HG03066 (cell line): ENCODE data around the gene REEP2.
"Not testable (repeated sequence)": the region's sequence is repeated elsewhere in the genome, so short reads cannot be mapped to it uniquely, and the experiment has no call there.

Experiments
- ATAC-seq: cut with Tn5 transposase; IDR thresholded peaks from one replicate; pipeline ENCODE4 v1.9.1; 2021; ENCODE audit warnings: low read depth; ENCODE audit not compliant: unreplicated experiment

Gene REEP2

DNA sequence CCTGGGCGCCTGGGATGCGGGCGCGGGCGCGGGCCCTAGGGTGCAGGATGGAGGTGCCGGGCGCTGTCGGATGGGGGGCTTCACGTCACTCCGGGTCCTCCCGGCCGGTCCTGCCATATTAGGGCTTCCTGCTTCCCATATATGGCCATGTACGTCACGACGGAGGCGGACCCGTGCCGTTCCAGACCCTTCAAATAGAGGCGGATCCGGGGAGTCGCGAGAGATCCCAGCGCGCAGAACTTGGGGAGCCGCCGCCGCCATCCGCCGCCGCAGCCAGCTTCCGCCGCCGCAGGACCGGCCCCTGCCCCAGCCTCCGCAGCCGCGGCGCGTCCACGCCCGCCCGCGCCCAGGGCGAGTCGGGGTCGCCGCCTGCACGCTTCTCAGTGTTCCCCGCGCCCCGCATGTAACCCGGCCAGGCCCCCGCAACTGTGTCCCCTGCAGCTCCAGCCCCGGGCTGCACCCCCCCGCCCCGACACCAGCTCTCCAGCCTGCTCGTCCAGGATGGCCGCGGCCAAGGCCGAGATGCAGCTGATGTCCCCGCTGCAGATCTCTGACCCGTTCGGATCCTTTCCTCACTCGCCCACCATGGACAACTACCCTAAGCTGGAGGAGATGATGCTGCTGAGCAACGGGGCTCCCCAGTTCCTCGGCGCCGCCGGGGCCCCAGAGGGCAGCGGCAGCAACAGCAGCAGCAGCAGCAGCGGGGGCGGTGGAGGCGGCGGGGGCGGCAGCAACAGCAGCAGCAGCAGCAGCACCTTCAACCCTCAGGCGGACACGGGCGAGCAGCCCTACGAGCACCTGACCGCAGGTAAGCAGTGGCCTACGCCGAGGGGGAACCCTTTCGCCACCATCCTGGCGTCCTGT, 26.6 kb downstream of the REEP2 start, which contains the start of gene EGR1:
EGR1 (plus strand) TSS at position 219 of the 864 bp plus-strand sequence; CDS start at position 502, 283 bp downstream.
- peak; percentile 62 for ATAC-seq

DNA sequence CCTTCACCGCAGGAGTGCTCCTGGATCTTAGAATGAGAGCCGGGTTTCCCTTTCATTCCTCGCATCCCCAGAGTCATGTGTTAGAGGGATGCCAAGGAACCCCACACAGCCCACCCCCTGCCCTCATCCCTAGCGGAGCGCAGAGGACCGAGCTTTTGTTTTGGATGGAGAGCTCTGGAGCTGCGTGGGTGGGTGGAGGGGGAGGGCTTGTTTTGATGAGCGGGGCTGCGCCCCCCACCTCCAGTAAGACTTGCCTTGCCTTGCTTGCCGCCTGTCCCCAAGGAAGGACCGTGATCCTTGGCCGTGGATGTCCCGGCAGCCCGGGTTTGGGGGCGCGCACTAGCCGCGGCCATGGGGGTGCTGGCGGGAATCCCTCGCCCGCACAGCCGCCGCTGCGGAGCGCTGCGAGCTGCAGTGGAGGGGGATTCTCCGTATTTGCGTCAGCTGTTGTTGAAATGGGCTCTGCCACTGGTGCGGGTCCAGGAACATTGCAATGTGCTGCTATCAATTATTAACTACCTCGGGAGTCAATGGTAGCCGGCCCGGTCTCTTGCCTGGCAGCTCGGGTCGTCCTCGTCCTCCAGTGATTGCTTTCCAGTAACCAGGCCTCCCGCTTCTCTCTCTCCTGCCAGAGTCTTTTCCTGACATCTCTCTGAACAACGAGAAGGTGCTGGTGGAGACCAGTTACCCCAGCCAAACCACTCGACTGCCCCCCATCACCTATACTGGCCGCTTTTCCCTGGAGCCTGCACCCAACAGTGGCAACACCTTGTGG, 27.5 kb downstream of the REEP2 start:
- ATAC-seq: no peak

DNA sequence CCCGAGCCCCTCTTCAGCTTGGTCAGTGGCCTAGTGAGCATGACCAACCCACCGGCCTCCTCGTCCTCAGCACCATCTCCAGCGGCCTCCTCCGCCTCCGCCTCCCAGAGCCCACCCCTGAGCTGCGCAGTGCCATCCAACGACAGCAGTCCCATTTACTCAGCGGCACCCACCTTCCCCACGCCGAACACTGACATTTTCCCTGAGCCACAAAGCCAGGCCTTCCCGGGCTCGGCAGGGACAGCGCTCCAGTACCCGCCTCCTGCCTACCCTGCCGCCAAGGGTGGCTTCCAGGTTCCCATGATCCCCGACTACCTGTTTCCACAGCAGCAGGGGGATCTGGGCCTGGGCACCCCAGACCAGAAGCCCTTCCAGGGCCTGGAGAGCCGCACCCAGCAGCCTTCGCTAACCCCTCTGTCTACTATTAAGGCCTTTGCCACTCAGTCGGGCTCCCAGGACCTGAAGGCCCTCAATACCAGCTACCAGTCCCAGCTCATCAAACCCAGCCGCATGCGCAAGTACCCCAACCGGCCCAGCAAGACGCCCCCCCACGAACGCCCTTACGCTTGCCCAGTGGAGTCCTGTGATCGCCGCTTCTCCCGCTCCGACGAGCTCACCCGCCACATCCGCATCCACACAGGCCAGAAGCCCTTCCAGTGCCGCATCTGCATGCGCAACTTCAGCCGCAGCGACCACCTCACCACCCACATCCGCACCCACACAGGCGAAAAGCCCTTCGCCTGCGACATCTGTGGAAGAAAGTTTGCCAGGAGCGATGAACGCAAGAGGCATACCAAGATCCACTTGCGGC, 28.2 kb downstream of the REEP2 start:
- ATAC-seq: no peak

DNA sequence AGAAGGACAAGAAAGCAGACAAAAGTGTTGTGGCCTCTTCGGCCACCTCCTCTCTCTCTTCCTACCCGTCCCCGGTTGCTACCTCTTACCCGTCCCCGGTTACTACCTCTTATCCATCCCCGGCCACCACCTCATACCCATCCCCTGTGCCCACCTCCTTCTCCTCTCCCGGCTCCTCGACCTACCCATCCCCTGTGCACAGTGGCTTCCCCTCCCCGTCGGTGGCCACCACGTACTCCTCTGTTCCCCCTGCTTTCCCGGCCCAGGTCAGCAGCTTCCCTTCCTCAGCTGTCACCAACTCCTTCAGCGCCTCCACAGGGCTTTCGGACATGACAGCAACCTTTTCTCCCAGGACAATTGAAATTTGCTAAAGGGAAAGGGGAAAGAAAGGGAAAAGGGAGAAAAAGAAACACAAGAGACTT, 28.9 kb downstream of the REEP2 start:
- ATAC-seq: no peak

DNA sequence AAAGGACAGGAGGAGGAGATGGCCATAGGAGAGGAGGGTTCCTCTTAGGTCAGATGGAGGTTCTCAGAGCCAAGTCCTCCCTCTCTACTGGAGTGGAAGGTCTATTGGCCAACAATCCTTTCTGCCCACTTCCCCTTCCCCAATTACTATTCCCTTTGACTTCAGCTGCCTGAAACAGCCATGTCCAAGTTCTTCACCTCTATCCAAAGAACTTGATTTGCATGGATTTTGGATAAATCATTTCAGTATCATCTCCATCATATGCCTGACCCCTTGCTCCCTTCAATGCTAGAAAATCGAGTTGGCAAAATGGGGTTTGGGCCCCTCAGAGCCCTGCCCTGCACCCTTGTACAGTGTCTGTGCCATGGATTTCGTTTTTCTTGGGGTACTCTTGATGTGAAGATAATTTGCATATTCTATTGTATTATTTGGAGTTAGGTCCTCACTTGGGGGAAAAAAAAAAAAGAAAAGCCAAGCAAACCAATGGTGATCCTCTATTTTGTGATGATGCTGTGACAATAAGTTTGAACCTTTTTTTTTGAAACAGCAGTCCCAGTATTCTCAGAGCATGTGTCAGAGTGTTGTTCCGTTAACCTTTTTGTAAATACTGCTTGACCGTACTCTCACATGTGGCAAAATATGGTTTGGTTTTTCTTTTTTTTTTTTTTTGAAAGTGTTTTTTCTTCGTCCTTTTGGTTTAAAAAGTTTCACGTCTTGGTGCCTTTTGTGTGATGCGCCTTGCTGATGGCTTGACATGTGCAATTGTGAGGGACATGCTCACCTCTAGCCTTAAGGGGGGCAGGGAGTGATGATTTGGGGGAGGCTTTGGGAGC, 29.5 kb downstream of the REEP2 start:
- no peak for ATAC-seq

DNA sequence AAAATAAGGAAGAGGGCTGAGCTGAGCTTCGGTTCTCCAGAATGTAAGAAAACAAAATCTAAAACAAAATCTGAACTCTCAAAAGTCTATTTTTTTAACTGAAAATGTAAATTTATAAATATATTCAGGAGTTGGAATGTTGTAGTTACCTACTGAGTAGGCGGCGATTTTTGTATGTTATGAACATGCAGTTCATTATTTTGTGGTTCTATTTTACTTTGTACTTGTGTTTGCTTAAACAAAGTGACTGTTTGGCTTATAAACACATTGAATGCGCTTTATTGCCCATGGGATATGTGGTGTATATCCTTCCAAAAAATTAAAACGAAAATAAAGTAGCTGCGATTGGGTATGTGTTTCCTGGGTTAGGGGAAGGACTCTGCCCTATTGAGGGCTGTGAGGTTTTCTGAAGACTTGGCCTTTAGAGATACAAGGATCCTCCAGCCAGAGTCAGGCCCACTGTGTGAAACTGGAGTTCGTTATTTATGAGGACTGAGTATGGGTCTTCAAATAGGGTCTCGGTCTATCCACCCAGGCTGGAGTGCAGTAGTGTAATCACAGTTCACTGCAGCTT, 30.2 kb downstream of the REEP2 start:
- ATAC-seq: no peak

DNA sequence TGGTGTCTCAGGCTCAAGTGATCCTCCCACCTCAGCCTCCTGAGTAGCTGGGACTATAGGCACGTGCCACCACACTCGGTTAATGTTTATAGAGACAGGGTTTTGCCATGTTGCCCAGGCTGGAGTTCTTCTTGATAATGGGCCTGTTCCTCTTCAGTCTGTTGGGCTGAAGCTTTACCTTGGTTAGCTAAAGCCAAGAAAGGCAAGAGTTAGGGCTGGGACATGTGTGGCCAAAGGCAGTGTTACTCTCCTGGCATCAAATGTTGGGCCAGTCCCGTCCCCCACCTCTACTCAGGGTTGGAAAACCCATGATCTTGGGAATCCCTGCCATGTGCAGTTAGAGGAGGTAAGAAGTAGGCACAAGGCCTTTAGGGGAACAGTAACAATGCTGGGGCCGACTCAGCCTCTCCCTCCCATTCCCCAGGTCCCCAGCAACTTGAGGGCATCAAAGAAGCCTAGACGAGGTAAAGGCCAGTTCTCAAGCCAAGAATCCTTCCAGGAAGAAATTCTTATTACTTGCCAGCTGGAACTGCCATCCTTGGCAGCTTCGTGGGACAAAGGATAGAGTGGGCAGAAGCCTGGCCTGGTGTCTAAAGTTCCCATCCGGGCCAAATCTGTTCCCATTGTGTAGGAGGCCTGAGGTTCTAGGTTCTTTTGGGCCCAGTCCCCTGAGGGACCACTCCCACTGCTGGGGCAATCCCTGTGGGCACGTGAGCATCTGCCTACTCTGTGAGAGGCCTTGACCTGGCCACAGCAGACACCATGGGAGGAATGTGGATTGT, 30.9 kb downstream of the REEP2 start:
- no peak for ATAC-seq

DNA sequence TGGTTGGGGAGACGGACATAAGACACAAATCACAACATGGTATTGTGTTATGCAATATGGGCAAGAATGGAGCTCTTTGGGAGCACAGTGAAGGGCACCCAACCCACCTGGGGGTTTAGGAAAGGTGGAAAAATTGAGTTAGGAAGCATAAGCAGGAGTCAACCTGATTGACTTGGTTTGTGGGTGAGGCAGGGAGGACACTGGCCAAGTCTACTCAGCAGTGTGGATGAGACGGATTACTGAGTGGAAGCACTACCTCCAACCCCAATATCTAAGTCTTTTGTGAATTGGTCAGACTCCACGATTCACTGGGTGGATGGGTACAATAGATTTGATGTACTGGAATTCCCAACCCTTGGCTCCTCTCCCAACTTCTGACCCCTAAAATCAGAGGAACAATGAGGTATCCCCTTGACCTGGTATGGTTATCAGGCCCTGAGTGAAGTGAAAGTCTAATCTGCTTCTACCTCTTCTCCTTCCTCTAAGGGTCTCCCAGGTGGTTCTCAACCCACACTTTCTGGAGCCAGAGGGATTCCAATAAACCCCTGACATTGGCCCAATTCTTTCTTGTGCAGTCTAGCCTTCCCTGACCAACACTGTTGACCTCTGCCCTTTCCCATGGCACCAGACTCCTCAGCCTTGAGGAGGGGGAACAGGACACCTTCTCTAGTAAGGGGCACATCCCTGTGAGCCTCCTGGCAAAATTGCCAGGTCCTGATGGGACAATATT, 31.6 kb downstream of the REEP2 start:
- no peak for ATAC-seq

DNA sequence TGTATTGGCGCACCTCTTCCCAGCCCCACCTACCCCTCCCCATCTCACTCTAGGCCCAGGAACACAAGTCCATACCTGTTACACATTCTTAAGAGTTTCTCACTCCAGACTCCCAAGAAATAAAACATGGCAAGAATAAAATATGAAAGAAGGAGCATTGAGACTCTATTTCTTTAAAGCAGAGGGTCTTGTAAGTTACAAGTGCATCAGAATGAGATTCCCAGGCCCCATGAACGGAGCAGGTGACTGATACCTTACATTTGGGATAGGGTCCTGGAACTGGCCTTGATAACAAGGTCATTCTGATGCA, 32.1 kb downstream of the REEP2 start:
- no peak for ATAC-seq

DNA sequence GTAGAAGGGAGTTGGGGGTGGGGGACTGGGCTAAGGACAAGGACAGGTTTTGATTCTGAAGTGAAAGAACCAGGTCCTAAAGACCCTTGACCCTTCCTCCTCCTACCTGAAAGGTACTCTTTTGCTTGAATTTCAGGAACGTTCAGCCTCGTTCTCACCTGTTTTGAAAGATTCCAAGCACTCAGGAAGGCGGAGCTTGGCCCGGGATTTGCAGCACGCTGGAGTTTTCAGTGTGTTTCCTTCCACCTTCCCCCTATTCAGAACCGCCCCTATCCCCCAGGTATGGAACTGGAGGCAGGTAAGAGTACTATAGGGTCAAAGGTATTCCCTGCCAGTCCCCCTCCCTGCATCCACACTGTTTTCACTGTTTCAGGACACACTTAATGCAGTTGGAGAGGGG, 33.5 kb downstream of the REEP2 start:
- no peak for ATAC-seq

DNA sequence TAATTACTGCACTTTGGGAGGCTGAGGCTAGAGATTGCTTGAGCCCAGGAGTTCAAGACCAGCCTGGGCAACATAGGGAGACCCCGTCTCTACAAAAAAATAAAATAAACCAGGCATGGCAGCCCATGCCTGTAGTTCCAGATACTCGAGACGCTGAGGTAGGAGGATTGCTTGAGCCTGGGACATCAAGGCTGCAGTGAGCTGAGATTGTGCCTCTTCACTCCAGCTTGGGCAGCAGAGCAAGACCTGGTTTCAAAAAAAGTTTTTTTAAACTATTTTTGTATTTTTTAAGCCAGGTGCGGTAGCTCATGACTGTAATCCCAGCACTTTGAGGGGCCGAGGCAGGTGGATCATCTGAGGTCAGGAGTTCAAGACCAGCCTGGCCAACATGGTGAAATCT, 34.3 kb downstream of the REEP2 start:
- not testable (repeated sequence) for ATAC-seq

DNA sequence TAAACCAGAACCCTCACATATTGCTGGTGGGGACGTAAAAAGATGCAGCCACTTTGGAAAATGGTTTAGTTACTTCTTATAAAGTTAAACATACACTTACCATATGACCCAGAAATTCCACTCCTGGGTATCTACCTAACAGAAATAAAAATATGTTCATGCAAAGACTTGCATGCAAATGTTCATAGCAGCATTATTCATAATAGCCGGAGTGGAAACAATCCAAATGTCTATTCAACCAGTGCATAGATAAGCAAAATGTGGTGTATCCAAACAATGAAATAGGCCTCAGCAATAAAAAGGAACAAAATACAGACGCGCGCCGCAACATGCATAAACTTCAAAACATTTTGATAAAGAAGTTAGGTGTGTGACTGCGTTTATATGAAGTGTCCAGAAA, 38.1 kb downstream of the REEP2 start:
- ATAC-seq: no peak

DNA sequence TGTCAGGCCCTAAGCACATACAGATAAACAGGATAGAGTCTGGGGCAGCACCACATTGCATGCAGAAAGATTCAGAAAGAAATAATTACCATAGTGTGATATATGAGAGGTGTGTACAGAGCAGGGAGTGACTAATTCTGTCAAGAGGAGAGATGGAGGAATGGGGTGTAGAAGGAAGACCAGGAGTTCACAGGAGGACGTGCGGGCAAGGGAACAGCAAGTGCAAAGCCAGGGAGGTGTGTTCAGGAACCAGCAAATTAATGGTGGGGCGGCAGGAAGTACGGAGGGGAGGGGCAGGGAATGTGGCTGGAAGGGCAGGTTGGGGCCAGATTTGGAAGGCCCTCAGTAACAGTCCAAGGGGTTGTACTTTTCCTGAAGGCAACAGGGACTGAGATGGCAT, 43.8 kb downstream of the REEP2 start:
- ATAC-seq: no peak

DNA sequence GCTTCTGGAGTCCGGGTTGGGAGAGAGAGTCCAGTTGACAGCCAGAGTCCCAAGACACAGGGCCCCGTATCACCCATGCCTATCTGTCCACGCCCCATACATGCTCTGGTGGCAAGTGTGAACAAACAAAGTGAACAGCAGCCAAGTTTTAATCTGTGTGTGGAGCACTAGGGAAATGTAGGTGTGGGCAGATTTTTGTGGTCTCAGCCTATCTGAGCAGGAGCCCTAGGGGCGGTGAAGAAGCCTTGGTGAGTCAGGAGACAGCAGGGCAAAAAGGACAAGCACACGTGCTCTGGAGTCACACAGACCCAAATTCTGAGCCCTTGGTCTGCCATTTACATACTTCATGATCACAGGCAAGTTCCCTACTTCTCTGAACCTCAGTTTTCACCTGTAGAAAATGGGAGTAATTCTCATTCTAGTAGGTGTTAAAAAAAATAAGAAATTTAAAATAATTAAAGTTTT, 49.7 kb downstream of the REEP2 start:
- ATAC-seq: no peak

DNA sequence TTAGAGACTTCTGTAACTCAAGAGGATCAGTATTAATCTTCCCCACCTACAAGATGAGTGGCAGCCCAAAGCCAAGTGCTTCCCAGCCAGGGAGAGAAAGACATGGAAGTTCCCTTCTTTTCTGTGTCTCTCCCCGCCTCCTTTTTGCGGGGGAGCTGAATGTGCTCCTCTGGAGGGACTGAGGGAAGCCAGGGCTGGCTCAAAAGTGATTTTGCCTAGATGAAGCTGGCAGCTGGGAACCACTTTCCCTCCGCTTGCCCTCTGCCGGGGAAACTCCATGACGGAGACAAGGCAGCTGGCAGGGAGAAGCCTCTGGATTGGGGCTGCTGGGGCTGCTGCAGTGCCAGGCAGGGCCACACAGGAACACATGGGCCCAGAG, 50.8 kb downstream of the REEP2 start:
- no peak for ATAC-seq

DNA sequence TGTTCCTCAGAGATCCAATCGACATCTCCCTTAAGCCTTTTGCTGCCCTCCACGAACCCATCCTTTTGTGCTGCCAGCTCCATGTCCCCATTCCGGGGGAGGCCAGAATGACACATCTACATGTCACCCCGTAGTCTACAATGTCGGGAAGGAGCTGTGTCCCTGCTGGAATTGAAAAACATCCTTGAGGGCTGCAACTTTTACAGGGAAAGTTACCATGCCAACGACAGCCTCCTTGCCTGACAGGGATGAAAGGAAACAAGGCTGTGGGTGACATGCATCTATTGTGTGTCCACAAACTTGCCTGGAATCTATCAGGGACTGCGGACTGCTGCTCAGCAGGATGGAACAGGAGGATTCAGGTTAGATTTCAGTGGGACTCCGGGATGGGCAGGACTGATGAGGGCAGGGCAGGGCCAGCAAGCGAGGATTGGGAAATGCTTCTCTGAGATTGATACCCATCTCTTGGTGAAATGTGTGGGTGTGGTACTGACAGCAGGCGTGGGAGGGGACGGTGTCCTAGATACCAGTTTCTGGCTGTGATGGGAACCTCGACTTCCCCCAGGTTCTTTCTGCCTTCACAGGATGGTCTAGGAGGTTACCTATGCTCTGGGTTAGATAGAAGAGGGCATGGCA, 51.9 kb downstream of the REEP2 start:
- ATAC-seq: no peak

DNA sequence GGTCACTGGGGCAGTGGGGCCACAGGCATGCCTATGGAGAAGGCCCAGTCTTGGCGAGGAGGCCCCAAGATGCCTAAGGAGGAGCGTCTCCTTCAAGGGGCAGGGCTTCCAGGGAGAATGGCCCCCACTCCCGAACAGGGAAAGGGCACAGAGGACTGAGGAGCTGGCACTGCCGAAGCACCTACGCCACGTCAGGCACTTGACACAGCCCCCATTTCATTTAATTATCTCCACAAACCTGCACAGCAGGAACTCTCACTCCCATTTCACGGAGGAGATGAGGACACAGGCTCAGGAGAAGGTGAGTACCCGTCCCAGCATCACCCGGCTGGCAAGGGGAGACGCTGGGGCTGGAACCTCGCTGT, 52.4 kb downstream of the REEP2 start:
- ATAC-seq: no peak
